MCF 10A (cell line): ENCODE data around the gene SHISA8. TPM values are rescaled to one million over a fixed set of nuclear protein-coding genes. Genes with fewer than 3 reads are reported as not detected.

Source experiments
- BruUV-seq: library from RNA; stranded (reverse); fragments of 400-500 nt; replicated peaks from 2 replicates; lab custom pipeline; 2021; lab: Mats Ljungman, UMichigan
- CTCF ChIA-PET: fragments of 300-600 bp; sonication (Branson Sonifier 250); formaldehyde crosslinking; extraction: SDS; loops from one replicate; lab custom pipeline; 2021; ENCODE audit warnings: antibody characterized with exemption, inconsistent platforms; lab: Yijun Ruan, JAX
- POLR2A ChIA-PET: fragments of 300-600, 350-650 bp; sonication (Branson Sonifier 250); formaldehyde crosslinking; extraction: SDS; loops from one replicate; lab custom pipeline; 2020; ENCODE audit warnings: antibody characterized with exemption, inconsistent platforms; lab: Yijun Ruan, JAX
- DNase-seq: peaks from one replicate; pipeline ENCODE4 v3.0.0-alpha.2; 2018; ENCODE audit not compliant: unreplicated experiment
- H3K27ac Mint-ChIP-seq: one replicate; pipeline ENCODE4 v1.8.0; 2022; ENCODE audit warnings: mild to moderate bottlenecking, low read depth, mixed read lengths; ENCODE audit not compliant: unreplicated experiment
- H3K27me3 Mint-ChIP-seq: one replicate; pipeline ENCODE4 v1.8.0; 2022; ENCODE audit warnings: mixed read lengths; ENCODE audit not compliant: insufficient read depth, unreplicated experiment
- H3K36me3 Mint-ChIP-seq: one replicate; pipeline ENCODE4 v1.8.0; 2022; ENCODE audit warnings: mild to moderate bottlenecking, moderate library complexity, mixed read lengths; ENCODE audit not compliant: insufficient read depth, unreplicated experiment
- H3K4me1 Mint-ChIP-seq: one replicate; pipeline ENCODE4 v1.8.0; 2022; ENCODE audit warnings: mixed read lengths; ENCODE audit not compliant: insufficient read depth, unreplicated experiment
- H3K4me3 Mint-ChIP-seq: one replicate; pipeline ENCODE4 v1.8.0; 2022; ENCODE audit warnings: mild to moderate bottlenecking, moderate library complexity, mixed read lengths; ENCODE audit not compliant: unreplicated experiment
- H3K9me3 Mint-ChIP-seq: one replicate; pipeline ENCODE4 v1.8.0; 2022; ENCODE audit warnings: mixed read lengths; ENCODE audit not compliant: unreplicated experiment
- intact Hi-C: fragments of 100-400 bp; cut with micrococcal nuclease; formaldehyde crosslinking; loops from 2 replicates; pipeline ENCODE4 v1.14.1; 2022
- total RNA-seq: library from RNA; stranded (reverse); gene quantifications from 2 replicates; pipeline ENCODE4 v1.2.3, GENCODE V29; 2022
- TF ChIP-seq, protein P1 (sequence below): fragments of 200-600 bp; IDR thresholded peaks from one replicate; pipeline ENCODE4 v1.8.0; 2022; ENCODE audit warnings: antibody characterized with exemption, mild to moderate bottlenecking; ENCODE audit not compliant: unreplicated experiment

Gene SHISA8
- total RNA-seq, 1 experiment from 2014 or later, result not detected

DNA sequence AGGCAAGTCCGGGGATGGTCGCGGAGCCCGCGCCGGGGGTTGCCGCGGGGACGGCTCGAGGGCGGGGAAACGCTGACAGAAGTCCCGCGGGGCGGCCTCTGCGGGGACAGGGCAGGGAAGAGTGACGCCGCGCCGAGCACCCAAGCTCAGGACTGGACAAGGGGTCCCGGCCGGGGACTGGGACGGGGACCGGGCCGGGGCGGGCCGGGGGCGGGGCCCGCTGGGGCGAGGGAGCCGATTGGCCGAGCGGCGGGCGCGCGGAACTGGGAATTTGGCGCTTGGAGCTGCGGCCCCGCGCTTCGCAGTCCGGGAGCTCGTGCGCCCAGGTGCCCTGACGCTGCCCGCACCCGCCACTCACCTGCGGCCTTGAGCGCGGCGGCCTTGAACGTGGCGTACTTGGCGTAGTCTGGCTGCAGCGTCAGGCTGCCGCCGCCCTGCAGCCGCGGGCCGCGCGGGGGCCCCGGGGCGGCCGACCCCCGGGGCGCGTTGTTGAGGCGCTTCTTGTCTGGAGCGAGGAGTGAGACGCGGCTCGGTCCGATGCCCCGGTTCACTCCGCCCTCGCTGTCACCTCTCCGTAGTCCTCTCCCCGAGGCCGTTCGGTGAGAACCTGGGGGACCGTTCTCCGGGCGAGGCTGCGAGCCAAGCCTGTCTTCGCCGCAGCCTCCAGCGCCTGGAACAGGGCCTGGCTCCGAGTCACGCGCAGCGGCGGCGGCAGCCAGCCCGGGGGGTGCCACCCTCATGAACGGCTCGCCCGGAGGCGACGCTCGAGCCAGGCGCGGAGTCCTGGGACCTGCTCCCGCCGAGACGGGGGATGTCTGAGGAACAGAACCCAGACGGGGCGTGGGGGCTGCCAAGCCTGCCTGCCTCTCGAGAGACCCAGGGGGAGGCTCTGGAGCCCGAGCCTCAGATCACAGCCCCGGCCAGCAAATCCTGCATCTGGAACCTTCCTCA is 4.5 kb downstream of the SHISA8 start:
- Mint-ChIP-seq H3K9me3 (no peaks in the 10 kb centered on the region), H3K4me1 (no peaks in the 10 kb centered on the region), H3K36me3 (peaks cover 5% of the 10 kb centered on the region), H3K27ac (no peak overlapping the region), H3K4me3 (no peak overlapping the region), H3K27me3 (peaks cover 27% of the 10 kb centered on the region)
- intact Hi-C loops, result no loop called here
- DNase-seq, result peak; percentile 36
- TF ChIP-seq, protein P1, sequence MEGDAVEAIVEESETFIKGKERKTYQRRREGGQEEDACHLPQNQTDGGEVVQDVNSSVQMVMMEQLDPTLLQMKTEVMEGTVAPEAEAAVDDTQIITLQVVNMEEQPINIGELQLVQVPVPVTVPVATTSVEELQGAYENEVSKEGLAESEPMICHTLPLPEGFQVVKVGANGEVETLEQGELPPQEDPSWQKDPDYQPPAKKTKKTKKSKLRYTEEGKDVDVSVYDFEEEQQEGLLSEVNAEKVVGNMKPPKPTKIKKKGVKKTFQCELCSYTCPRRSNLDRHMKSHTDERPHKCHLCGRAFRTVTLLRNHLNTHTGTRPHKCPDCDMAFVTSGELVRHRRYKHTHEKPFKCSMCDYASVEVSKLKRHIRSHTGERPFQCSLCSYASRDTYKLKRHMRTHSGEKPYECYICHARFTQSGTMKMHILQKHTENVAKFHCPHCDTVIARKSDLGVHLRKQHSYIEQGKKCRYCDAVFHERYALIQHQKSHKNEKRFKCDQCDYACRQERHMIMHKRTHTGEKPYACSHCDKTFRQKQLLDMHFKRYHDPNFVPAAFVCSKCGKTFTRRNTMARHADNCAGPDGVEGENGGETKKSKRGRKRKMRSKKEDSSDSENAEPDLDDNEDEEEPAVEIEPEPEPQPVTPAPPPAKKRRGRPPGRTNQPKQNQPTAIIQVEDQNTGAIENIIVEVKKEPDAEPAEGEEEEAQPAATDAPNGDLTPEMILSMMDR, result no peak
- BruUV-seq, result no TSS peak
- ChIA-PET CTCF (no interaction called here), POLR2A (no interaction called here)

GRCh38 chr22:41909310-41910049 is 5.4 kb downstream of the SHISA8 start:
- Mint-ChIP-seq H3K4me3 (no peak overlapping the region), H3K36me3 (peaks cover 7% of the 10 kb centered on the region), H3K27me3 (peaks cover 26% of the 10 kb centered on the region), H3K9me3 (no peaks in the 10 kb centered on the region), H3K4me1 (no peaks in the 10 kb centered on the region), H3K27ac (no peak overlapping the region)
- TF ChIP-seq, protein P1, result no peak
- DNase-seq, result no peak
- intact Hi-C loops, result no loop called here
- ChIA-PET CTCF (interaction anchor here (0.6 kb wide), 1 partner anchor 665 kb away, joined by 3 read pairs; no protein-coding TSS in a partner anchor), POLR2A (no interaction called here)
- no TSS peak for BruUV-seq

GRCh38 chr22:41908411-41909309 is 6.2 kb downstream of the SHISA8 start:
- Mint-ChIP-seq H3K36me3 (peaks cover 11% of the 10 kb centered on the region), H3K27ac (no peak overlapping the region), H3K4me1 (no peaks in the 10 kb centered on the region), H3K27me3 (peaks cover 24% of the 10 kb centered on the region), H3K4me3 (no peak overlapping the region), H3K9me3 (no peaks in the 10 kb centered on the region)
- CTCF ChIA-PET, result interaction anchor here (0.6 to 1.2 kb wide), 3 partner anchors 20 to 666 kb away, joined by 3 read pairs; no protein-coding TSS in a partner anchor
- BruUV-seq, result no TSS peak
- POLR2A ChIA-PET, result interaction anchor here (1.1 kb wide), 1 partner anchor 108 kb away, joined by 3 read pairs; the partner anchor contains the start of gene CCDC134
- intact Hi-C loops, result no loop called here
- DNase-seq, result no peak
- TF ChIP-seq, protein P1, result no peak
